HT1080 (cell line): ENCODE data around the gene KNDC1. TPM values are rescaled to one million over a fixed set of nuclear protein-coding genes. Genes with fewer than 3 reads are reported as not detected.
"Not testable (repeated sequence)": the region's sequence is repeated elsewhere in the genome, so short reads cannot be mapped to it uniquely, and the experiment has no call there.

Experiments
- DNase-seq: peaks from one replicate; pipeline ENCODE4 v3.0.0-alpha.2; 2015; ENCODE audit warnings: low read depth
- total RNA-seq: library from RNA; depleted of rRNA; stranded (reverse); fragments of >200 nt; shearing (Covaris generic); gene quantifications from 2 replicates; pipeline ENCODE4 v1.2.3, GENCODE V29; 2014

The KNDC1 gene
- total RNA-seq, 1 experiment from 2014 or later = not detected

DNA sequence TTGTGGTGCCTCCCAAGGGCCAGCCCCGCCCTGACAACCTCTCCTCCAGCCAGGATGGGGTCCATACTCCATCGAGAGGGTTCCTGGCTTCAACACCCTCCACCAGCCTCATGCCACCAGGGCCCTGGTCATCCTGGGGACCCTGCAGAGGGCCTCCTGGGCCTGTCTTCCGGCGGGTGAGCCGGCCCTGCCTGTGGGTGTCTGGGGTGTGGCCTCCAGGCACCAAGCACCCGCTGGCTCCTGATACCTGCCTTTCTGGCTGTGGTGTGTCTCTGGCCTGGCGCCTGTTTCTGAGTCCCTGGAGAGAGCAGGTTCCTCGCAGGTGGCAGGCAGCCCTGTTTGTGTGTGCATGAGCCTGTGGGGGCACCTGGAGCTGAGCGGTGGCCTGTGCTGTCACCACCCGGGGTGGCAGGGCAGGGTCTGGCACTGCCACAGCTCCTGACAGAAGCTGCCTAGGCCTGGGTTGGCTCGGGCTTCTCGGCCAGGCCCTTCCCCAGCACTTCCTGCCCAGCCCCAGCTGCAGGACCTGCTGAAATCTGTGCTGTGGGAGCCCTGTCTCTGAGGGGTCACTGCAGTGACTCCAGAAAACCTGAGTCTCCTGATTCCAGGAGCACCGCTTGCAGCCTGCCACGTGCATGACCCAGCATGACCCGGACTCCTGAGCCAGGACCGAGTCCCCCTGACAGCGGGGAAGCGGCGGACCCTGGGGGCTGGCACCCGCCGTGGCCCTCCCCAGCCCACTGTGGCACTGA lies 98.2 kb downstream of the KNDC1 start:
- peak; percentile 26 for DNase-seq

DNA sequence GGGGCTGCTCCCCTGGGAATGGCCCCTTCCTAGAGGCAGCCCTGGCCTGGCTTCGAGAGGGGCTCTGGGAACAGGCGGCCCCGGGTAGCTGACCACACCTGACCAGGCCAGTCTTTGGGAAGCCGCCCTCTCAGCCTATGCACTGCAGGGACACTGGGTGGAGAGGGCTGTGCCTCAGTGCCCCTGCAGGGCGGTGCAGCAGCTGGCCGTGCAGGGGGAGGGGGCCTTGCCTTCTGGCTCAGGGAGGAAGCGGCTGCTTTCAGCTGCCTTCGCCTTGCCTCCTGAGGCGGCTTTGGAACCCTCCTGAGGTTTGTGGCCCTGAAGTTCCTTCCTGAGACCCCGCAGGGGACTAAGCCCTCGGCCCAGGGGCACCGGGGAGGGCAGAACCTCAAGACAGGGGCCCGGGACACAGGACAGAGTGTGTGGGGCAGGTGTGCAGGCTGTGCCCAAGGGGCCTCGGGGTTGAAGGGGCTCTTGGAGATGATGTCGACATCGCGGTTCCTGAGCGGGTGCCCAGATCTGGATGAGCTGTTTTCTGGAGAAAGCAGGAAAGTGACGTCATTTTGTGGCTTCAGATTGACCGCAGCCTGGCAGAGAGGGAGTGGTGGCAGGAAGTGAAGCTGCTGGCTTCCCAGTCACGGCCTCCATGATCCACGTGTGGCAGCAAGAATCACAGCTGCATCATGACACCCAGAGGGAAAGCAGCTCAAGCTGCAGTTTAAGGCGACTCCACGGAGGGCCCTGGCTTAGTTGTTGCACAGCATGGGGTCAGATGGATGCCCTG lies 99.0 kb downstream of the KNDC1 start:
- peak; percentile 100 for DNase-seq

DNA sequence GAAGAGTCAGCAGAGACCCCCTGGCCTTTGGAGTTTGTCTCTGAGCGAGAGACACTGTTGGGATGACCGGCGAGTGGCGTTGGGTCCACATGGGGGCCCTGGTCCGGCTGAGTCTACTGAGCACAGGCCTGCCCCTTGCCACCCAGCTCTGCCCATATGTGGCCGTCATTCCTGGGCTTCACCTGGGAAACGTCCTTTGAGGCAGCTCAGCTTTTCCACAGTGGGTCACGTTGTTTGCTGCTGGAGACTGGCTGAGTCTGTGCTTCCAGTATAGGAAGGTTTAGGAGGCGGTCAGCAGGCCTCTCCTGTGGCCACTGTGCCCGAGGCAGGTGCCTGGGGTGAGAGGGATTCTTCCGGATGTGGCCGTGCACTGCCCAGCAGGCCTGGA lies 99.6 kb downstream of the KNDC1 start:
- DNase-seq = no peak

DNA sequence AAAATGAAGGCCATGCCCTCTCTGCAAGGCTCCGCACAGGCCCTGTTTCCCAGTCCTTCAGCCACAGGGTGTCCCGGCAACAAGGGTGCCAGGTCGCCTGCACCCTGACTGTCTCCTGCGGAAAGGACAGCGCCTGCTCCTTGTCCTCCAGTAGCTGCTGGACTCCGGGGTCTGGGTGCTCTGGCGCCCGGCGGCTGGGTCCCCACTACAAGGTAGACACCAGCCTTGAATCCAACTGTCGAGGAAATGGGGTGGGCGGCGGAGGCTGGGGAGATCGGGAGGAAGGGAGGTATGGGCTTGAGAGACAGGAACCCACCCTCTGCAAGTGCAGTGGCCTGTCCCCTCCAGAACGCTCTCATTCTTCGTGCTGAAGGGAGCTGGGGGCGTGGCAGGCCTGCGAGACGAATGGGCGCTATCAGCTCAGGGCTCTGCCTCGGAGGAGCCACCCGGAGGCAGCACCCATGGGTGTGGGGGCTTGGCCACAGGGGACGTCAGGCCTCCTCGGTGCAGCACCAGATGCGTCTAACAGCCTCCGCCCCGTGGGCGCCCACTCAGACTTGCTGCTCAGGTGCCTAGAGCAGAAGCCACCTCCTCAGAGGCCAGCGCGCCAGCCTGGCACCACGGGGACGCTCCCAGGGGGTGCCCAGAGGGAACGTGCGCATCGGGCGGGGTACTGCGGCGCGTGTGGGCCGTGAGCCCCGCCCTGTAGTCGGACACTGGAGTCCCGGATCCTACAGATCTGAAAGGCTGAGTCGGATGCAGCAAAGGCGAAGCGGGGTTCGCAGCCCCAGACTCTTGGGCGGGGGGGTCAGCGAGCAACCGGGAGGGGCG lies 101.1 kb downstream of the KNDC1 start:
- peak; percentile 32 for DNase-seq

DNA sequence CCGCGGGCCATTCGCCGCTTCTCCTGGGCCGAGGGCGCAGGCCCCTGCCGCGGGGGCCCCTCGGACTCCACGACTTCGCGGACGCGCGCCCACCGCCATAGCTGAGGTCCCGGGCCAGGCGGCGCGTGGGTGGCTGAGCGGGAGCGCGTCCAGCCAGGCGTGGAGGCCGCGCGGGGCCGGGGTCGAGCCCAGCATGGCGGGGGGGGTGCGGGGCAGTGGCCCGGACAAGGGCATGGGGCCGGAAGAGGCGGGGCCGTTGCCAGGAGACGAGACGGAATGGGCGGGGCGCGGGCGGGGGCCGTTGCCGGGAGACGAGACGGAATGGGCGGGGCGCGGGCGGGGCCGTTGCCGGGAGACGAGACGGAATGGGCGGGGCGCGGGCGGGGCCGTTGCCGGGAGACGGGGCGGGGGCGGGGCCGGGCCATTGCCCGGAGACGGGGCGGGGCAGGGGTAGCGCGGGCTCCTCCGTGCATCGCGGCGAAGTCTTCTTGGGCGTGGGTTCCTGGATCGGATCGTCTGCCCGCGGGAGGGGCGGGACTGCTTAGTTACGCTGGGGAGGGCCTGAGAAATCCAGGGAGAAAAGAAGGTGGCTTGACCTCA lies 101.8 kb downstream of the KNDC1 start:
- DNase-seq = no peak

DNA sequence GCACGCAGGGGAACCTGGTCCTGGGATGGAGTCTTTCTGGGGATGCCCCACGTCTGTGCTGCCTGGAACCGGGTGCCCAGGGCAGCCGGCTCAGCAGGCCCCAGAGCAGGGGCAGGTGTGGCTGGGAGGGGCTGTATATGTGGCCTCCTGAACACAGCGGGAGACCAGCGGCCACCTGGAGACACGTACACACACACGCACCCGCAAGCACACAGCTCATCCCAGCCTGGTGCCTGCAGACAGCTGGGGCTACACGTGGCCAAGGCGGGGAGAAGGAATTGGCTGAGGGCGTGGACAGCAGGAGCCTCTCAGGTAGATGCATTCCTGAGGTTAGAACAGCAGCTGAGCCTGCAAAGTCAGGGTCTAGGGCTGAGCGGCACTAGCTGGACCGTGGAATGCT lies 102.7 kb downstream of the KNDC1 start:
- DNase-seq = no peak

DNA sequence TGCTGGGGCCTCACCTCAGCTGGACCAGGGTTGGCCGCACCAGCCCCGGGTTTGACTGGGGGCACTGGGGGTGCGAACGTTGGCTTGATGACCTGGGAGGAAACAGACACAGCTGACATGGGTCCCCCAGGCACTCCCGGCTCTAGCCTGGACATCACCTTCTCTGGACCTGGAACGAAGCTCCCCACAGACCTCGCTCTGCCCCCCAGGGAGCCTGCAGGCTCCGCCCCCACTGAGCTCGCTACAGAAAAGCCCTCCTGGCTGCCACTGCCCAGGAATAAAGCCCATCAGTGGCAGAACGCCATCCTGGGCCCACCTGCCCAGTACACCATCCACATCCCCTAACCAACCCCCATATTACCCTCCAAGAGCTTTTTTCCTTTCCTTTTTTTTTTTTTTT lies 103.7 kb downstream of the KNDC1 start:
- no peak for DNase-seq

DNA sequence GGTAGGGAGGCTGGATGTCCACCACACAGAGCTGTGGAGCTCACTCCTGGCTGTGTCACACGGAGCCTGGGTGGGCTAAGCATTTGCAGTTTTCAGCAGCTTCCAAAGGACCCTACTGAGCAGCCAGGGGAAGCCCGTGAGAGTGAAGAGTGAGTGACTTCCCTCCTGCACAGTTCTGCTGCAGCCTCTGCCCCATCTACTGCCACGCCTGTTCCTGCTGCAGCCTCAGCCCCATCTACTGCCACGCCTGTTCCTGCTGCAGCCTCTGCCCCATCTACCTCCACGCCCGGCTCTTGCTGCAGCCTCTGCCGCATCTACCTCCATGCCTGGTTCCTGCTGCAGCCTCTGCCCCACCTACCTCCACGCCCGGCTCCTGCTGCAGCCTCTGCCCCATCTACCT lies 104.4 kb downstream of the KNDC1 start:
- no peak for DNase-seq

DNA sequence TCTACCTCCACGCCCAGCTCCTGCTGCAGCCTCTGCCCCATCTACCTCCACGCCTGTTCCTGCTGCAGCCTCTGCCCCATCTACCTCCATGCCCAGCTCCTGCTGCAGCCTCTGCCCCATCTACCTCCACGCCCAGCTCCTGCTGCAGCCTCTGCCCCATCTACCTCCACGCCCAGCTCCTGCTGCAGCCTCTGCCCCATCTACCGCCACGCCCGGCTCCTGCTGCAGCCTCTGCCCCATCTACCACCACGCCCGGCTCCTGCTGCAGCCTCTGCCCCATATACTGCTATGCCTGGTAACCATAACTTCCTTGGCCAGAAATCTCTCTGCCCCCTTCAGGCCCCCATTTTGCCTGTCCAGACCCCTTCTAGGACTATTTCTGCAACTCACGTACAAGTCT lies 105.0 kb downstream of the KNDC1 start:
- not testable (repeated sequence) for DNase-seq

DNA sequence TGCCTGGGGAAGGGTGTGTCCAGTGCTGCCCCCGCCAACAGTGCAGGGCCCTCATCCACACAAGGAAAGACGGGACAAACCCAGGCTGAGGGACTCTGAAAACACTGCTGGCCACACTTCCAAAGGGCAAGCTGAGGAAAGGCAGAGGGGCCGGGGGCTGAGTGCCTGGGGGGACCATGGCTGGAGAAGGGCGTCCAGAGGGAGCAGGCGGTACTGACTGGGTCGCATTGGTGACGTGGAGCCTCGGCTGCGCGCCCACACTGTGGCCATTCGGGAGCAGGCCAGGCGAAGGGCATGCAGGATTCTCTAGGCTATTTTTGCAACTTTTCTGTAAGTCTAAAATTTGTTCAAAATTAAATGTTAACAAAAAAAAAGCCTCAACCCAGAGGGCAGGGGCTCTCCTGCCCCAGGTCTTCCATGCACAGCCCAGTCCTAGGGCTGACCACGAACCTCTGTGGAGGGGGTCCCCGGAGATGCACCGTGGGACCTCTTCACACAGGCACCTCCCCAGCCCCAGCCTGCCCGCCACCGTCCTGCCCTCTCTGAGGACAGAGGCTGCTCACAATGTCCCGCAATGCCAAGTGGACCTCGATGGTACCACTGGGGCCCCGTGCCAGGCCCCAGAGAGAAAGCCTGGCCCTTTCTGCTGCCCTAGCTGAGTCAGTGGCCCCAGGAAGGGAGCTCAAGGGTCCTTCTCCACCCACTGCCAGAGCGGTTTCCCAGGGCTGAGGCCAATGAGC lies 106.2 kb downstream of the KNDC1 start:
- DNase-seq = no peak

DNA sequence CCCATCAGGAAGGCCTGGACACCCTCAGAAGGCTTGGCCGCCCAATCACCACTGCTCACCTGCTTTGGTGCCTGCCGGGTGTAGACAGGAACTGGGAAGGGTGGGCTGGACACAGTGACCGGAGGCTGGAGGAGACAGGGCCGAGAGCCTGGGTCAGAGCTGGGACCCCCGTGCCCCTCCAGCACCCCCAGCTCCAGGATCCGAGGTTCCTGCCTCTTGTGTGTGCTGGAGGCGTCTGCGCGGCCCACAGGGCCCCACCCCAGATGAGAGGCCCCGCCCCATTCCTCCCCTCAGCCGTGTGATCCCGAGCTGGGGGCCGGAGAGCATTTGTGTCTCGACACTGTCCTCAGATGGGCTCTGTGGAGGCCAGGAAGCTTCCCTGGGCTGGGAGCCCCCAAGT lies 107.3 kb downstream of the KNDC1 start:
- DNase-seq = no peak

DNA sequence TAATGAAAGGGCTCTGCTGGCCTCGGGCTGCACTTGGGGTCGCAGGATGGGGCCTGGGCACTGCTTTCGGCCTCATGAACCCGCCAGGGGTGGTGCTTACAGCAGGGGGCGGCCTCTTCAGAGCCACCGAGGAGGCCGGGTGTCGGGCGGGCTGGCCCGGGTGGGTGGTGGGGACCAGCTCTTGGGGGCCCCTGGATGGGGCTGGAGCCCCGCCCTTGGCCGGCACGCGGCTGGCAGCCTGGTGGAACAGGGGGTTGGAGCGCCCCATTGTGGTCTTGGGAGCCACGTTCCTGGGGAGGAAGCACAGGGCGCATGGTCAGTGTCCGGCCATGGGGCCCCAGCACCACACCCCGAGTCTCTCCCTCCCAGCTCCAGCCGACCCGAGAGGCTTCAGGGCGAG lies 107.8 kb downstream of the KNDC1 start:
- no peak for DNase-seq

DNA sequence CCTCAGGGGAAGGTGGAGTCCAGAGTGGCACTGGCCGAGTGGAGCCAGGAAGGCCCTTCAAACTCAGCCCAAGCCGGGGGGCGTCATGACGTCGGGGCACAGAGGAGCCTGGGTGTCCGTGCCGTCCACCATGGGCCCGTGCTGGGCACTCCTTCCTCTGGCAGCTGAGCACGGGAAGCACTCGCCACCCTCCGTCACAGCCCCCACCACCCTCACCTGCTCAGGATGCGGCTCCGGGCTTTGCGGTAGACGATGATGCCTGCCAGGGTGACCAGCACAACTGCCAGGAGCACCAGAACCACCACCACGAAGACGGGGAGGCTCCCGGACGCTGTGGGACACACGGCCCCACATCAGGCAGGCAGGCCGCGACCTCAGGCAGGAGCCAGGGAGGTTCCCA lies 108.5 kb downstream of the KNDC1 start:
- DNase-seq = no peak

DNA sequence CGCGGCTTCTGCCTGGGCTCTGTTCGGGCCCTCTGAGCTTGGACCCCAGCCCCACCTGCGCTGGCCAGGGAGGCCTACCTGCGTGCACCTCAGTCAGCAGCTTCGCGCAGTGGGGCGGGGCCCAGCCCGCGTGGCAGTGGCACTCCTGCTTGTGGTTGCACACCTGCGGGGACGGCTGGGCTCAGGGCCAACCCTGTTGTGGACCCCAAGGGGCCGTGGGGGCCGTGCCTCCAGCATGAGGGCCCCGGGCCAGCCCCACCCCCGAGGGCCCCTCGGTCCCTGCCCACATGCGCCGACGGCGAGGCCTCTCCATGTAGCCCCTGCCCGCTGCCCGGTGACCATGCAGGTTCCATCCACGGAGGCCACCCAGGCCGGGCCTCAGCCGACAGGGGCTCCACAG lies 109.3 kb downstream of the KNDC1 start:
- no peak for DNase-seq

DNA sequence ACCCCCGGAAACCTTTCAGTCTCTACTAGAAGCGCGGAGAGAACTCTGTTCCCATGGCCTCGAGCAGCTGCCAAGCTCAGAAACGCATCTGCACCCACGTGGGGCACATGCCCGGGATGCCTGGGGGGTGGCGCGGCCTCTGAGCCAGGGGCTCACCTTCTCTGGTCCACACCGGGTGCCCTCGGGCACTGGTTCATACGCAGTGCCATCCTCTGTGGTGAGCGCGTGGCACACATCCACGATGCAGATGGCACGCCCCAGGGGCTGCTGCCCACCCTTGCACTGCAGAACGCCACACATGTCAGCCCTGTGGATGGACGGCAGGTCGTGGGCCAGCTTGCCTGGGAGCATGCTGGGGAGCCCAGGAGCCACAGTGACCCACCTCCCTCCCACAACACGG lies 110.2 kb downstream of the KNDC1 start:
- no peak for DNase-seq

DNA sequence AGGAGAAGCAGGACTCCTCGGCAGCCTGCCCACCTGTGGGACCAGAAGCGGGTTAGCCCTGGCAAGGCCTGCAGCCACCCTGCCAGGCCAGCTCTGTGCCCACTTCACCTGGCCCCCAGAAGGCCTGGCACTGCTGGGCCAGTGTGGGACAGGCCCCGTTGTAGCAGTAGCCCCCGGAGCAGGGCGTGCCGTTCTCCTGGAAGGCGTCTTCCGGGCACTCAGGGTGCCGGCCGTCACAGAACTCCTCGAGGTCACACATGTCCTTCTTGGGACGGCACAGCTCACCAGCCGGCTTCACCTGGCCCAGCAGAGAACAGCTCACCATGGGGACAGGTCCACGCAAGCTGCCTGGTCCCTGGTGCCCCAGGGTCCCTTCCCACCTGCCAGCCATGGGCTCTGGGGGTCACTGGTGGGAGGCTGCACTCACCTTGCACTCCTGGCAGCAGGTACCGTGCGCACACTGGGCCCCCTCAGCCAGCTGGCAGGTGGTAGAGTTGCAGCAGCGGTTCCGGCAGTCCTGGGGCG lies 110.8 kb downstream of the KNDC1 start:
- no peak for DNase-seq

DNA sequence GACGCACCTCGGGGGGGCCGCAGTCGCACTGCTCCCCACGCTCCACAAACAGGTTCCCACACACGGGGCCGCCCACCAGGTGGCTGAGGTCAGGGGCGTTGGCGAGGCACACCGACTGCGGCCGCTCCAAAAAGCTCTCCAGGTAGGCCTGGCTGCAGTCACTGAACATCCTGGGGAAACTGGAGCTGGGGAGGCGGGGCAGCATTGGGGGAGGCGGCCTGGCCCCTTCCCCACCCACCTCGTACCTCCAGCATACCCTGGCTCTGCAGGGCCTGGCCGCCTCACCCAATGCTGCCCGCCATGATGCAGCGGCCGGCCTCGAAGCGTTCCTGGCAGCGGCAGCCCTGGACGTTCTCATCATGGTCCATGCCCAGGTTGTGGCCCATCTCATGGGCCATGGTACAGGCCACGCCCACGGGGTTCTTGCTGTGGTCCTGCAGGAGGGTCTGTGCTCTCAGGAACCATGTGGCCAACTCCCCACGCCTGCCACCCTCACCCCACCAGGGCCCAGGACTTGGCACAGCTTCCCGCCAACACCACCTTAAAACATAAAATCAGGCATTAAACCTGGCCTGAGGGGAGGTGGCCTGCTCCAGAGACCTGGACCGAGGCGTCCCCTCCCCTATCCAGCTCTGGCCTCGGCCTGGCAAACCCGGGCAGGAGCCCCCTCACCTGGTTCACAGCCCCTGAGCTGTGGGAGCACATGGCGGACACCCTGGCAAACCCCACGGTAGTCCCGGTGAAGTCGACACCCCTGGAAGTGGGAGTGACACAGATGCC lies 111.7 kb downstream of the KNDC1 start:
- no peak for DNase-seq

DNA sequence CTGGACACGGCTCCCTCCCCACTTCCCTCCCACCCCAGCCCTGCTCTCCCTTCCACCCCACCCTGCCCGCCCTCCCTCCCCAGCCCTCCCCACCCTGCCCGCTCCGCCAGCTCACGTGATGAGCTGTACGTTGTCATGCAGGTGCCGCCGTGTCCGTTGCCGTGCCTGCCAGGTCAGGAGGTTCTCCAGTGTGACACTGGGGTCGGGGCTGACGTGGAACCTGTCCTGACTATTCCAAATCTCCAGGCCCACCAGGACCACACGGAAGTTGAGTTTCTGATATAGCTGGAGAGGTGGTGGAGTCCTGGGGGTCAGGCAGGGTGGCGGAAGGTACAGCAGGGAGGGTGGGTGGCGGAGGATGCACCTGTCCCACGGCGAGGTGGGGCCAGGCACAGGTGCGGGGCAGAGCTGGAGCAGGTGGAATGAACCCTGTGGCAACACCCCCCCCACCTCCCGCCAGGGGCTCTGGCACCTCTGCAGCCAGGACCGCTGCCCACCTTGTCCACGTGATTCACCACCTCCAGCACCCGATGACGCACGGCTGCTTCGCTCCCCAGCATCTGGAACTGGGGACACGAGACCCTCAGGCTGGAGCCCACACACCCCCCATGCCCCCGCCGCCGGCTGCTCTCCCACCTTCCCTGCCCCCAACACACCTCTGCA lies 112.4 kb downstream of the KNDC1 start:
- no peak for DNase-seq

DNA sequence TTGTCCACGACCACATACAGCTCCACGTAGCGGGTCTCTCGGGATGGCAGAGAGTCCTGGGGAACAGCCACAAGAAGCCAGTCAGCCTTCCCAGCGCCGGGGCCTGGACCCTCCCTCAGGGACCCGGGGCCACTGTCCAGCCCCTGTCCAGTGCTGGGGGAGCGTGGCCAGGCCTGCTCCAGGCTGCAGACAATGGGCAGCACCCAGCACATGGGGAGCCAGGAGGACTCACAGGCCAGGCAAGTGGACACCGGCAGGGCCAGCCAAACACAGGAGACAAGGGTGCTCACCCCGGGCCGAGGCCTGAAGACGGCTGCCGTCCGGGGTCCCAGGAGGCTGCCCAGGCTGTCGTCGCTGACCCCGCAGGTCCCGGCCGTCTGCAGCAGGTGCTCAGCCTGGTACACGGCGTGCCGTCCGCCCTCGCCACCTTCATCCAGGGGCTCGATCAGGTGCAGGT lies 113.0 kb downstream of the KNDC1 start:
- DNase-seq = no peak
